ENCODE data around the gene PFN3. TPM values are rescaled to one million over a fixed set of nuclear protein-coding genes. Genes with fewer than 3 reads are reported as not detected.
A peak's percentile ranks its signal among the peaks of the same experiment; 100 is the strongest.

PFN3 gene
- total and polyA plus RNA-seq, 10 donors: not detected

GRCh38 chr5:177427919-177428573 lies 27.6 kb upstream of the PFN3 start:
- 30 to 61% (median 33%) methylated on average over 10 to 11 of the region's 11 CpGs for WGBS, 5 donors
- intact Hi-C loops (cut with DNase I; ENCODE audit: low total_unique reads): no loop called here
- Histone ChIP-seq H3K4me3 (peak overlapping the region; percentile 58 to 90 (median 78)), H3K4me1 (peaks cover 62 to 77% (median 71%) of the 10 kb centered on the region in 6 donors), H3K27me3 (replicated peaks in 1 of 7) (no peaks in the 10 kb centered on the region), H3K36me3 (peaks cover 0 to 35% (median 21%) of the 10 kb centered on the region in 6 donors), H3K27ac (peak overlapping the region; percentile 92 to 99 (median 98)), H3K9me3 (no peaks in the 10 kb centered on the region)
- TF ChIP-seq POLR2AphosphoS5 (IDR thresholded peaks at IDR 0.05) (peak; percentile 24 to 67 (median 56)), POLR2A (IDR thresholded peaks at IDR 0.05) (no peak), CTCF (IDR thresholded peaks at IDR 0.05 in 8 of 11, conservative IDR thresholded peaks at IDR 0.05 in 3 of 11) (peak in 1 of 11 experiments; percentile 8)
- DNase-seq: peak; percentile 90

- intact Hi-C loops (cut with DNase I; ENCODE audit: low total_unique reads): no loop called here
- DNase-seq: peak; percentile 82
- Histone ChIP-seq H3K27me3 (replicated peaks in 1 of 7) (no peaks in the 10 kb centered on the region), H3K27ac (peak overlapping the region; percentile 92 to 99 (median 98)), H3K4me3 (peak overlapping the region; percentile 58 to 90 (median 78)), H3K36me3 (peaks cover 0 to 28% (median 14%) of the 10 kb centered on the region in 6 donors), H3K9me3 (no peaks in the 10 kb centered on the region), H3K4me1 (peaks cover 55 to 70% (median 64%) of the 10 kb centered on the region in 6 donors)
- TF ChIP-seq CTCF (IDR thresholded peaks at IDR 0.05 in 8 of 11, conservative IDR thresholded peaks at IDR 0.05 in 3 of 11) (no peak), POLR2AphosphoS5 (IDR thresholded peaks at IDR 0.05) (no peak), POLR2A (IDR thresholded peaks at IDR 0.05) (no peak)
- WGBS, 5 donors: 1 to 10% (median 5%) methylated on average over 11 of the region's 11 CpGs
These were observed 26.9 kb upstream of the PFN3 start for GRCh38 chr5:177427211-177427822.

- peak; percentile 96 for DNase-seq
- Histone ChIP-seq H3K27ac (peak within 1 kb of the TSS; percentile 96 to 99 (median 98)), H3K4me3 (peak within 1 kb of the TSS; percentile 58 to 90 (median 78)), H3K27me3 (replicated peaks in 1 of 7) (no peaks in the 10 kb centered on the region), H3K9me3 (no peaks in the 10 kb centered on the region), H3K4me1 (peaks cover 48 to 63% (median 57%) of the 10 kb centered on the region in 6 donors), H3K36me3 (peaks cover 0 to 22% (median 11%) of the 10 kb centered on the region in 6 donors)
- TF ChIP-seq POLR2A (IDR thresholded peaks at IDR 0.05) (peak in 1 of 3 donors; percentile 89), POLR2AphosphoS5 (IDR thresholded peaks at IDR 0.05) (peak; percentile 70 to 89 (median 78)), CTCF (IDR thresholded peaks at IDR 0.05 in 8 of 11, conservative IDR thresholded peaks at IDR 0.05 in 3 of 11) (peak in 2 of 11 experiments; percentile 3 to 15)
- intact Hi-C loops (cut with DNase I; ENCODE audit: low total_unique reads): no loop called here
- WGBS, 5 donors: 0% methylated on average over 34 to 82 of the region's 82 CpGs
These were observed 26.2 kb upstream of the PFN3 start, which contains the start of gene GRK6 for GRCh38 chr5:177426566-177427210. GRK6 (plus strand) TSS chr5:177426676; CDS start chr5:177426846, 170 bp downstream.

Data from spleen (tissue), 11 donors.